ENCODE results near the gene SAC3D1. TPM values are rescaled to one million over a fixed set of nuclear protein-coding genes. Genes with fewer than 3 reads are reported as not detected.

The SAC3D1 gene
- polyA plus RNA-seq, 3 donors = 4.4 to 14.1 (median 6.7) TPM

DNA sequence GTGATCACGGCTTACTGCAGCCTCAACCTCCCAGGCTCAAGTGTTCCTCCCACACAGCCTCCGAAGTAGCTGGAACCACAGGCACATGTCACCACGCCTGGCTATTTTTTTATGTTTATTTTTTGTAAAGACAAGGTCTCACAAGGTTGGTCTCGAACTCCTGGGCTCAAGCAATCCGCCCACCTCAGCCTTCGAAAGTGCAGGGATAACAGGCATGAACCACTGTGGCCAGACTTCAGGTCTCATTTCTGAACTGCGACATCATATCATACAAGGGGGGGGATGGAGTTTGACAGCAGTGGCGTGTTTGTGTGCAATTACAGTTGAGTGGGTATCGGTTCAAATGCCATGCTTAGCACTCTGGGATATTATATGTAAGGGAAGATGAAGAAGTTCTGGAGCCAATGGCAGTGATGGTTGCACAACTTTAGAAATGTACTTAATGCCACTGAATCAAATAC, 10.4 kb downstream of the SAC3D1 start:
- H3K79me2 ChIP-seq (ENCODE audit: insufficient read depth, low read length) = peaks cover 4% of the 10 kb centered on the region
- H4K20me1 ChIP-seq (ENCODE audit: insufficient read depth, low read length) = no peaks in the 10 kb centered on the region
- H3K36me3 ChIP-seq (replicated peaks in 1 of 2; ENCODE audit: control insufficient read depth in 1 of 2, insufficient read depth in 2 of 2, low read length in 2 of 2) = no peaks in the 10 kb centered on the region
- Mint-ChIP-seq H3K36me3 (no peaks in the 10 kb centered on the region), H3K4me1 (peaks cover 31% of the 10 kb centered on the region), H3K9me3 (peaks cover 0 to 2% (median 0%) of the 10 kb centered on the region in 7 donors), H3K27ac (no peak overlapping the region), H3K4me3 (no peak overlapping the region), H3K27me3 (ENCODE audit: low read depth in 3 of 3) (peaks cover 5 to 14% (median 5%) of the 10 kb centered on the region in 3 donors)
- 97% methylated on average over 5 of the region's 9 CpGs for WGBS (ENCODE audit: insufficient coverage)
- no peak overlapping the region for H3K9ac ChIP-seq (ENCODE audit: insufficient read depth, low read length, poor library complexity, severe bottlenecking)
- H3K27ac ChIP-seq (ENCODE audit: low read depth in 1 of 2, low read length in 2 of 2) = no peak overlapping the region
- peaks cover 21 to 29% of the 10 kb centered on the region in 2 donors for H3K4me1 ChIP-seq (ENCODE audit: control insufficient read depth in 1 of 2, insufficient read depth in 2 of 2, low read length in 2 of 2)
- H2AFZ ChIP-seq (ENCODE audit: insufficient read depth, low read depth, low read length, poor library complexity, severe bottlenecking) = no peak overlapping the region
- no peak for DNase-seq
- intact Hi-C loops (cut with micrococcal nuclease) = no loop called here
- H3K4me3 ChIP-seq (replicated peaks in 1 of 3; ENCODE audit: low read depth in 2 of 3, low read length in 3 of 3) = no peak overlapping the region
- no peaks in the 10 kb centered on the region for H3K9me3 ChIP-seq (replicated peaks in 1 of 2; ENCODE audit: control insufficient read depth in 1 of 2, insufficient read depth in 1 of 2, low read length in 2 of 2)
- peaks cover 0 to 3% of the 10 kb centered on the region in 2 donors for H3K27me3 ChIP-seq (ENCODE audit: control insufficient read depth in 2 of 2, insufficient read depth in 2 of 2, low read length in 2 of 2)
- TF ChIP-seq, protein P1, sequence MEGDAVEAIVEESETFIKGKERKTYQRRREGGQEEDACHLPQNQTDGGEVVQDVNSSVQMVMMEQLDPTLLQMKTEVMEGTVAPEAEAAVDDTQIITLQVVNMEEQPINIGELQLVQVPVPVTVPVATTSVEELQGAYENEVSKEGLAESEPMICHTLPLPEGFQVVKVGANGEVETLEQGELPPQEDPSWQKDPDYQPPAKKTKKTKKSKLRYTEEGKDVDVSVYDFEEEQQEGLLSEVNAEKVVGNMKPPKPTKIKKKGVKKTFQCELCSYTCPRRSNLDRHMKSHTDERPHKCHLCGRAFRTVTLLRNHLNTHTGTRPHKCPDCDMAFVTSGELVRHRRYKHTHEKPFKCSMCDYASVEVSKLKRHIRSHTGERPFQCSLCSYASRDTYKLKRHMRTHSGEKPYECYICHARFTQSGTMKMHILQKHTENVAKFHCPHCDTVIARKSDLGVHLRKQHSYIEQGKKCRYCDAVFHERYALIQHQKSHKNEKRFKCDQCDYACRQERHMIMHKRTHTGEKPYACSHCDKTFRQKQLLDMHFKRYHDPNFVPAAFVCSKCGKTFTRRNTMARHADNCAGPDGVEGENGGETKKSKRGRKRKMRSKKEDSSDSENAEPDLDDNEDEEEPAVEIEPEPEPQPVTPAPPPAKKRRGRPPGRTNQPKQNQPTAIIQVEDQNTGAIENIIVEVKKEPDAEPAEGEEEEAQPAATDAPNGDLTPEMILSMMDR (IDR thresholded peaks at IDR 0.05) = no peak
- no peak overlapping the region for H3K4me2 ChIP-seq (replicated peaks; ENCODE audit: extremely low read depth, low read length, poor library complexity, severe bottlenecking)

DNA sequence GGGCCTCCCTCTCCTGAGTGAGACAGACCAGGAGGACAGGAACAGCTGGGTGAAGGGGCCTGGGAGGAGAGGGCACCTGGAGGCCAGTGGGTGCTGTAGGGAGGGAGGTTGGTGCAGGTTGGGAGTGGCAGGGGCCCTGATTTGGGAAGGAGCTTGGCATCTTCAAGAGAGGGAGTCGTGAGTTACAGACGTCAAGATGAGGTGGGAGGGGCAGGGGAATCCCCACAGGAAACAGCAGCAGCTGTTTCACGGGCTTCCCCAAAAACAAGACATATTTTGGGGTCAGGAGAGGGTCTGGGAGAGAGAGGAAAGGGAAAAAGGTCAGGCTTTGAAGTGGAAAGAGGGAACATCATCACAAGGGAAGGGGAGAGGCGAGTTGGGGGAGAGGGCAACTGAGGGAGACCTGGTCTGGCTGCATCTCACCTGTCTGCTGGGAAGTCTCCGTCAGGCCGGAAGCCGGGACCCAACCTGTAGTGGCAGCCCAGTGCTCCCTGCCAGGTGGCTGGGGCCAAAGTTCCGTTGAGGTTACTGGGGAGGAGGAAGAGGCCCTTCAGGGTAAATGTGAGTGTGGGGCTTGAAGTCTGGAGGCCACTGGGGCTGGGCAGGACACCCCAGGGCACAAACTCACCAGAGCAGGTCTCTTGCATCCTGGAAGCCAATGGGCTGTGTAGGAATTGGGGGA, 13.0 kb downstream of the SAC3D1 start:
- H3K27me3 ChIP-seq (ENCODE audit: control insufficient read depth in 2 of 2, insufficient read depth in 2 of 2, low read length in 2 of 2) = no peaks in the 10 kb centered on the region
- H3K4me3 ChIP-seq (replicated peaks in 1 of 3; ENCODE audit: low read depth in 2 of 3, low read length in 3 of 3) = no peak overlapping the region
- intact Hi-C loops (cut with micrococcal nuclease) = no loop called here
- peak in 1 of 3 donors; percentile 41 for DNase-seq
- 9% methylated on average over 7 of the region's 8 CpGs for WGBS (ENCODE audit: insufficient coverage)
- Mint-ChIP-seq H3K27me3 (ENCODE audit: low read depth in 3 of 3) (peaks cover 3 to 7% (median 5%) of the 10 kb centered on the region in 3 donors), H3K4me3 (no peak overlapping the region), H3K27ac (peak overlapping the region in 3 of 7 donors; percentile 25 to 66 (median 31)), H3K36me3 (no peaks in the 10 kb centered on the region), H3K9me3 (peaks cover 0 to 2% (median 0%) of the 10 kb centered on the region in 7 donors), H3K4me1 (peaks cover 15% of the 10 kb centered on the region)
- H3K4me1 ChIP-seq (ENCODE audit: control insufficient read depth in 1 of 2, insufficient read depth in 2 of 2, low read length in 2 of 2) = peaks cover 3 to 9% of the 10 kb centered on the region in 2 donors
- H2AFZ ChIP-seq (ENCODE audit: insufficient read depth, low read depth, low read length, poor library complexity, severe bottlenecking) = no peak overlapping the region
- H4K20me1 ChIP-seq (ENCODE audit: insufficient read depth, low read length) = no peaks in the 10 kb centered on the region
- TF ChIP-seq, protein P1 (IDR thresholded peaks at IDR 0.05) = no peak
- no peaks in the 10 kb centered on the region for H3K36me3 ChIP-seq (replicated peaks in 1 of 2; ENCODE audit: control insufficient read depth in 1 of 2, insufficient read depth in 2 of 2, low read length in 2 of 2)
- no peaks in the 10 kb centered on the region for H3K79me2 ChIP-seq (ENCODE audit: insufficient read depth, low read length)
- no peak overlapping the region for H3K9ac ChIP-seq (ENCODE audit: insufficient read depth, low read length, poor library complexity, severe bottlenecking)
- H3K4me2 ChIP-seq (replicated peaks; ENCODE audit: extremely low read depth, low read length, poor library complexity, severe bottlenecking) = no peak overlapping the region
- no peak overlapping the region for H3K27ac ChIP-seq (ENCODE audit: low read depth in 1 of 2, low read length in 2 of 2)
- H3K9me3 ChIP-seq (replicated peaks in 1 of 2; ENCODE audit: control insufficient read depth in 1 of 2, insufficient read depth in 1 of 2, low read length in 2 of 2) = no peaks in the 10 kb centered on the region
